ENCODE data around the gene CCDC167.

Gene CCDC167

DNA sequence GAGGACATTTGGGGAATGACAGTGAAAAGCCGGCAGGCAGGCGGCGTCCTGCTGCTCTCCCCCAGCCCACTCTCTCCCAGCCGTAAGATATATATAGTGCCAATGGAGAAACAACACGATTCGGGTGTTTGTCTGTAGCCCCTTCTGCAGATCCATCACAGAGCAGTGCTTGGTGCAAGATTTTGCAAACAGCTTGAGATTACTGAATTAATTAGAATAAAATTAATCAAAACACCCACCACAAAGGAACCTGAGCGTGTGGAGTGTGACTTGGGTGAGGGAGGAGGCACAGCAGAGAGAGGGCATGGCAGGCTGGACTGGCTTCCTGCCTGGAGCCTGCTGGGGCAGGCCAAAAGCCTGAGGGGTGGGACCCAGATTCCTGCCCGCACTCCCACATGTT, 28.8 kb upstream of the CCDC167 start:
- no peak for DNase-seq

- no peak for DNase-seq
Measured at GRCh38 chr6:37525460-37526357, 26.0 kb upstream of the CCDC167 start.

GRCh38 chr6:37524970-37525318, 25.3 kb upstream of the CCDC167 start:
- DNase-seq: no peak

DNA sequence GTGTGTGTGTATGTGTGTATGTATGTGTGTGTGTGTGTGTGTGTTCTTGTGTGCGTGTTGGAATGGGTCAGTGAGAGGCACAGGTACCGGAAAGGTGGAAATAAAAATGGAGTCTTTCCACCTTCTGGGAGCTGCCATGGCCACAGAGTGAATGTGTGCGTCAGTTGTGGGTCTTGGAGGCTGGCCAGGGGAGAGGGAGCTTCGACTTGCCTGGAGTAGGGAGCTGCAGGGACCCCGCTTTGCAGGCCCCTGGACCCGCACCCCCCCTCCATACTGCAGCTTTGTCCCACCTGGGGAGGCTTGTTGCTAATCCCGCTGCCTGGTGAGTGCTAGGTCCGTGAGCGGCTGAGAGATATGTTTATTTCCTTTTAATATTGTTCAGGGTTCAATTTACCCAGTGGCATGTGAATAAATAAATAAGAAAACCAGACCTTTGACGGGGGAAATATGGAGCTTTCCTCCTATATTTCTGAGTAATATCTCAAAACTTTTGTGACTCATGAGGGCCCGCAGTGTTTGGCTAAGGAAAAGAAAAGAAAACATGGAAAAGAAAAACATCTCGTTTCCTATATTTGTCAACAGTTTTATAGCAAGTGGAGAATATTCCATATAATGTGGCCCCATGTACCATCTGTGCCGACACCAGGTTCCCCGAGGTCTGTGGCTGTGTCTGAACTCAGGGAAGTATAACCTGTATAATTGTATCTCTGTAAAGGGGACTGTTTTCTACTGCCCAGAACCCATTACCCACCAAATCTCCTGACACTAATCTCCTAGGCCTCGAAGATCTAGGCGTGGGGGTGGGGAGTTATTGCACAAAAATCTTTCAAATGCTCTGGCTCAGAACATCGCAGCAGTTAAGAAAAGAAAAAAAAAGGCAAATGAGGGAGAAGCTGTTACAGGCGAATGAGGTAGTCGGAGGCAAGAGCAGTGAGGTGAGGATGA, 24.6 kb upstream of the CCDC167 start:
- DNase-seq: no peak

DNA sequence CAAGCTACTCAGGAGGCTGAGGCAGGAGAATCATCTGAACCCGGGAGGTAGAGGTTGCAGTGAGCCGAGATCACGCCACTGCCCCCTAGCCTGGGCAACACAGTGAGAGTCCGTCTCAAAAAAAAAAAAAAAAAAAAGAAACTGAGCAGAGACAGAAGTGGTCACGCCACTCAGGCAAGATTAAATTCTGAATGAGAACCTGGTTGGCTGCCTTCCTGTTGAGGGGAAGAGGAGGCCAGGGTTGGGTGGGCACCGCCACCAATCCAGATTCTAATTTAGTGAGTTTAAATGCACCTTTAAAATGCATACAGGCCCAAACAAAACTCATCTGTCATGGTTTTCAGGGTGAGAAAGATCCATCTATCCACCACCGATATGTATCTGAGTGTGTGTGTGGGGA, 23.7 kb upstream of the CCDC167 start:
- DNase-seq: no peak

- DNase-seq: no peak
Measured at GRCh38 chr6:37522836-37523235, 23.1 kb upstream of the CCDC167 start.

DNA sequence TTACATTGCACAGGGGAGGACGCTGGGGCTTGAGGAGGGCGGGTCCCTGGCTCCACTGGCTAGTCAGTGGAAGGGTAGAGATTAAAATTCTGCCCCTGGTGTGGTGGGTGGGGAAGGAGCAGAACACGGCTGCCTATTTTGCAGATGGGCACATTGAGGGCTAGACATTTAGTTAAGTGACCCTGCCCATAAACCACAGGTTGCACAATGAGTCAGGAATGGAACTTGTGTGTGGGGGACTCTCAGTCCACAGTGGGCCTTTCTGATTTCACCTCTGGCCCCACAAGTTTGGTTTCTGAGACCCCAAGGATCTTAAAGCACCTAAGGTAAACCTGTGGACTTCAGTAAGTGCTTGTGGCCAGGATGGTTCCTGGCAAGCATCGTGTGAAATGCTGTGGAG, 22.0 kb upstream of the CCDC167 start:
- no peak for DNase-seq

DNA sequence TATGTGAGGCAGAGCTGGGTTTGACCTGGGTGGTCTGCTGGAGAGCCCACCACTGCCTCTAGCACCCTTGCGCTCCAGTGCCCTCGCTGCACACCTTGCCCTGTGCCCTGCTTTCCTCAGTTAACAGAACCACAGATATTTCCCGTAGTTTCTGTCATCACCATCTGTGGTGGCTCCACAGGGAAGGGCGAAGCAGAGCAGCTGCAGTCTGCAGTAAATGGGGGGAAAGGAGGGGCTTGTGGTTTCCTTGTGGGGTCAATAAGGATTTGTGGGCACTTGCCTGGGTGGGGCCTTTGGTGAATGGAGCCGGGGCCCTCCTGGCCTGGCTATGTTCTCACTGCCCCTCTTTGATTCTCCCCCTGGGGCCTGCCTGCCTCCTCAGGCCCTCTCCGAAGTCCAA, 21.2 kb upstream of the CCDC167 start:
- no peak for DNase-seq

DNA sequence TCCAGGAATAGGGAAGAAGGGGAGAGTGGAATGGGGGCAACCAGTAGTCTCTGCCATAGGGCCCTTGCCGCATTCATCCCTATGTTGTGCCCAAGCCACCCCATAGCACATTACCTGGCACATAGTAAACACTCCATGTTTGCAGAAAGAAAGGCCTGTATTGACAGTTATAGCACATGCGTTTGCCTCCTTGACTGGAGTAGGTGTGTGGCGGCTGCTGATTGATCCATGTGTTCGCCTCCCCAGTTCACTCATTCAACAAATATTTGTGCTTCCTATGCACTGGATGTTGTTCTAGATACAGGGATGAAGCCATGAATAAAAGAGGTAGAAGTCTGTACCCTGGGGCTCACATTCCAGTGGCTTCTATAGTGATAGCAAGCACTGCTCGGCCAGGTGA, 19.8 kb upstream of the CCDC167 start:
- no peak for DNase-seq

DNA sequence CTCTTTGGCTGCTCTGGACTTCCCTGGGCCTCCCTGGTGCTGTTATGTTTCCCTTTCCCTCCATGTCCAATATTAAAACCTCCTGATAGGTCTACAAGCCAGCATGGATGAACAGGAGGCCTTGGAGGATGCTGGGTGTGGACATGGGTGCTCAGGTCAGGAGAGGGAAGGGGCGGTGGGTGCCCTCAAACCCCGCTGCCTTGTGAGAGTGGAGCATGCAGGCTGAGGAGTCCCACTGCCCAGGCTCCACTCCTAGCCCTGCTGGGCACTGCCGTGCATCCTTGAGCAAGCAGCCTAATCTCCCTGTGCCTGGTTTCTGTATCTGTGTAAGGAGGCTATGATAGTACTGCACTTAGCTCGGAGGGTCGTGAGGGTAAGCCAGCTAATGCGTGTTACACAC, 18.4 kb upstream of the CCDC167 start:
- no peak for DNase-seq

DNA sequence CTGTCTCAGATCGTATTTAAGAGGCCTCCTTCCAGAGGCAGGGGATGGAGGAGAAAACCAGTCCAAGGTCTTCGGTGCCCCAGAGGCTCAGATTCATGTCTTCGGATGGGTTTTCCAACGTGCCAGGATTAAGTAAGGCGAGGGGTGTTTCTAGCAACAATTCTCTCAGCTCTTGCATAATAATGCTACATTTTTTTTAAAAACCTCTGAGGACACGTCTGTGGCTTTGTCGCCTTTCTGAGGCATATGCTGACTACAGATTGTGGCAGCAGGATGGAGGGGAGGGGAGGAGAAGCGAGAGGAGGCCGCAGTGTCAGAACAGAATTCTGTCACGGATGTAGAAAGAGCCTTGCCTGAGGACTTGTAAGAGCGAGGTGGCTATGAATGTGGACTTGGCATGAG, 17.7 kb upstream of the CCDC167 start:
- peak; percentile 92 for DNase-seq

GRCh38 chr6:37516920-37517405, 17.3 kb upstream of the CCDC167 start:
- DNase-seq: no peak

DNA sequence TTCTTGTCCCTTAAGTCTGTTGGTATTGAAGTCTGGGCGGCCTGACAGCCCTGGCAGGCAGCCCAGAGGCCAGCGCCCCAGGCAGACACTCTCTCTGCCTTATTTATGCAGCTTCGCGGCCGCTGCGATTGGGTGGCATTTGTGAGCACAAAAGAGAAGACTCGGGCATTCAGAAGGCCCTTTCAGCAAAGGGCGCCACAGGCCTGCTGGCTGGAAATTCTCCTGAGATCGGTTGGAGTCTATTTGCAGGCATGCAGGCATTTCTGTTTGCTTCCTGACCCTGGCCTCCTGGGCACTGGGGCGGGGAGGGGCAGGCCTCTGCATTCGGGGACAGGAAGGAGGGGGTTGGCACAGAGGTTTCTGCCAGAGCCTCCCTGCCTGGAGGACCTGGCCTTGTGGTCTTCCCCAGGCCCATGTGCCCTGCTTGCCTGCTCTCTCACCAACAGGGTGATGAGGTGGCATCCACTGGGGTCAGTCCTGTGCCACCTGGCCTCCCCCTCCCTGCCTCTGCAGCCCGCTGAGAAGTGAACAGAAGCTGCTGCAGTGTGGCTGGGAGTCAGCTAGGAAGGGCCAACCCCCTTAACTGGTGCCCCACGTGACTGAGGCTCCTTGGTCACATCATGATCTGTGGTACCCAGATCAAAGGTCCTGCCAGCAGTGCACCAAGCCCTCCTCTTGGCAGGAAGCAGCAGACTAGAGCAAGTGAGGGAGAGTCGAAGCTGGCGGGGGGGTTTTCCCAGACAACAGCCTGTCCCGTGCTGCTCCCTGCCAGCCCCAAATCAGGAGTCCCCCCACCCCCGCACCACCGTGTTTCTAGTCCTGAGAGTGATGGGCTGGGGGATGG, 16.6 kb upstream of the CCDC167 start:
- DNase-seq: peak; percentile 97

DNA sequence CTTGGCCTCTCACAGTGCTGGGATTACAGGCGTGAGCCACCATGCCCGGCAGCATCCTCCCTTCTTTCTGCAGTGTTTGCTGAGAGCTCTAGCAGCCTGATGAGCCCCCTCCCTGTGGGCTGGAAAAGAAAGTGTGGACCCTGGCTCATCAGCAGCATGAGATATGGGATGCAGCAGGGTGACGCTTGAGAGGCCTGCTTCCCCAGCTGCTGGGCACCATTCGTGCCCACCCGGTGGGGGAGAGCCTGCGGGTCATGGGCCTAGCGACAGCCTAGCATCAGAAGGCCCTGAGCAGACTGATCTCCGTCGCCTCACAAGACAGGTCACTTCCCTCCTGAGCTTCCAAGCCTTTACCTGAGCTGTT, 16.0 kb upstream of the CCDC167 start:
- DNase-seq: no peak

DNA sequence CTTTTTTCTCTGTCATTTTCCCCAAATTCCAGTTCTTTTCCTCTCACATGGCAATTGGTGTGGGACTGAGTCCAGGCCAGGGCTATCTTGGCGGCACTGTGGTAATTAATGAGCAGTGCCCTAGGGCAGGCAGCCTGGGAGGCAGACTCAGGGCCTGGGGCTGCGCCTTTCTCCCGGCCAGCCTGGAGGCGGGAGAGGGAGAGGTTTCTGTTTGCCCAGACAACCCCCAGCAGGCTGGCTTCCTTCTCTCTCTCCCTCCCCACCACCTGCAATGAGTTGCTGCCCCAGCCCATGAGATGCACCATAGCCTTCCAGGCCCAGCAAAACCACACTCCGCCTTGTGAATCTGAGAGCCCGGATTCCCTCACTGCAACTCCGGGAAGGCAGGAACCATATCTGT, 15.1 kb upstream of the CCDC167 start:
- peak; percentile 26 for DNase-seq

GRCh38 chr6:37514321-37514771, 14.7 kb upstream of the CCDC167 start:
- no peak for DNase-seq

DNA sequence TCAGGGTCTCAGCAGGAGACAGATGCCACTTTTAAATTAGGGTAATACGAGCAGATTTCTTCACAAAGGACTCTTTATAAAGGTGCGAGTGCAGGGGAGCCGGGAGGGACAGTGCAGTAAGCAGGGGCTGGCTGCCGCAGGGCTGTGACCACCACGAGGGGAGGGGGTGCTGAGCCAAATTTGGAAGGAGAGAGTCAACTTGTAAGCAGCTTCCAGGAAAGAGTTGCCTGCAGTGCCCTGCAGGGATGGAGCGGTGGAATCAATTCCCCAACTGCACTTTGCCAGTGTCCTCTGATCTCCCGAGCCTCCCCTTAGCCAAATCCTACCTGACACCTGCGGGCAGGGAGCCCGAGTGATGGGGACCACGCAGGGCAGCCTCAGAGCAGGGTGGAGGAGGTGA, 13.9 kb upstream of the CCDC167 start:
- DNase-seq: no peak

DNA sequence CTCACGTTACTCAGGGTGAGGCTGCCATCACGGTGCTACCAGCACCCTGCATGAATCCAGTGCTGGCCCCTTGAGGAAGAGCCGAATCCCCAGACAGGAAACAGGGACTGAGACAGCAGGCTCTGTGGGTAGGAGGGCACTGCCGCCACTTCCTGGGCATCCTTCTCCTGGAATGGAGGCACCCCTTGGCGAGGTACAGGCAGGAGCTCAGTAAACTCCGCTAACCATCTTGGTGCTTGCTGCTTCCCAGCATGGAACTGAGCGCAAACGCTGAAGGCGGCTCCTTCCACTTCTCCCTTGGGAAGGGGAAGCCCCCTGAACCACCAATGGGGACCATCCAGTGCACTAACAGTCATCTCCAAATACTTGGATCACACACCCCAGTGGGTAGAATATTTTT, 13.5 kb upstream of the CCDC167 start:
- no peak for DNase-seq

DNA sequence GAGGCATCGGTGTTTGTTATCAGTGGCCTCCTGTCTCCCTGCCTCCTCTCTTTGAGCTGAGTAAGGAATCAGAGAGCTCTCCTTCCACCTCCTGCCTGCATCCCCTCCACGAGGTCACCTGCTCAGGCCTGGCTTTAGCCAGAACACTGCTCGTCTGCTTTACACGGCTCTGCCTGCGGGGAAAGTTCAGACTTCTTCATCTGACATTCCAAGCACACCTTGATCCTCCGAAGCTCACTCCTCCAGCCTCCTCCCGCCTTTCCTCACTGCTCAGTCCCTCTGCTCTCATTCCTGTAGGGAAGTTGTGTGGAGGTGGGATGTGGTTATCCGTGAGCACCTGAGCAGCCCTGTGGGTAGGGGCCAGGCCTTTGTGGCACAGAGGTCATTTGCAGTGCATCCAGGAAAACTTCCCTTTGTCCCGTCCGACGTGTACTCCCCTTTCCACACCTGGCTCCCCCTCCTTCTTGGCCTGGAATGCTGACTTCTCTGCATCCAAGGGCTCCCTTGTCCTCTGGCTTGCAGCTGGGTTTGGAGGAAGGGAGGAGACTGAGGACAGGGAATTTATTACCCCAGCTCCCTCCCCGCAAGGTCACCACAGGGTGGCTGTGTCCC, 12.8 kb upstream of the CCDC167 start:
- no peak for DNase-seq

DNA sequence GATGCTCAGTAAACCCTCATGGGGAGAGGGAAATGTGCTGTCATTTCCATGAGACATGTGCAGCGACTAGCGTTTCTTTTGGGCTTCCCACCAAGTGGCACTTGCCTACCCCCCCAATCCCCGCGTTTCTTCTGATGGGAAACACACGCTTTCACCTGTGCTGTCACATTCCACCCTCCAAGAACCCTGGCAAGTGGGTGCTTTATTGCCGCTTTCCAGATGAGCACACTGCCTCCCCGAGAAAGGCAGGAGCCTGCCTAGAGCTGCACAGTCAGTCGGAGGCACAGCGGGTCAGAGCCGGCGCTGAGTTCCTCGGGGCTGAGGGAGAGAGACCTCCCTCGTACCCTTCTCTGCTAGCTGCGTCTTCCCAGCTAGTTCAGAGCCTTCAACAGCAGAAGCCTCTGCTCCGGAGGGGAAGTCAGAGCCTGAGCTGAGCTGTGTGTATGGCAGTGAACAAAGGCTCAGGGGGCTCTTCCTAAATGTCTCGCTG, 12.3 kb upstream of the CCDC167 start:
- no peak for DNase-seq

GRCh38 chr6:37511201-37511600, 11.5 kb upstream of the CCDC167 start:
- no peak for DNase-seq

All from central memory CD4-positive, alpha-beta T cell (primary cell).